Activated T-helper 17 cell treated with anti-CD3 and anti-CD28 coated beads, Interleukin-2, amount 50 U/mL, for 72 hours (primary cell): Measurements from ENCODE around the gene ZNF850. TPM values are rescaled to one million over a fixed set of nuclear protein-coding genes. Genes with fewer than 3 reads are reported as not detected.
"Not testable (repeated sequence)": the region's sequence is repeated elsewhere in the genome, so short reads cannot be mapped to it uniquely, and the experiment has no call there.

ENCODE experiments used
- ATAC-seq: fragments of 150-1000 bp; cut with Tn5 transposase; replicated peaks from 2 replicates; pipeline ENCODE4 v1.10.0; 2021; ENCODE audit warnings: mild to moderate bottlenecking, moderate library complexity
- H3K27ac Mint-ChIP-seq: one replicate; pipeline ENCODE4 v1.8.0; 2022; ENCODE audit warnings: mixed read lengths
- H3K27me3 Mint-ChIP-seq: one replicate; pipeline ENCODE4 v1.8.0; 2022; ENCODE audit warnings: mixed read lengths
- H3K36me3 Mint-ChIP-seq: one replicate; pipeline ENCODE4 v1.8.0; 2022; ENCODE audit warnings: low read depth, mild to moderate bottlenecking, mixed read lengths
- H3K4me1 Mint-ChIP-seq: one replicate; pipeline ENCODE4 v1.8.0; 2022; ENCODE audit warnings: mixed read lengths
- H3K4me3 Mint-ChIP-seq: one replicate; pipeline ENCODE4 v1.8.0; 2022; ENCODE audit warnings: mild to moderate bottlenecking, mixed read lengths
- H3K9me3 Mint-ChIP-seq: one replicate; pipeline ENCODE4 v1.8.0; 2022; ENCODE audit warnings: mixed read lengths
- total RNA-seq, 2 donors: library from RNA; stranded (reverse); gene quantifications; one replicate each; pipeline ENCODE4 v1.2.3, GENCODE V29; 2022

Gene ZNF850
- total RNA-seq, 2 donors from 2014 or later, result 4.7 to 13.9 TPM

DNA sequence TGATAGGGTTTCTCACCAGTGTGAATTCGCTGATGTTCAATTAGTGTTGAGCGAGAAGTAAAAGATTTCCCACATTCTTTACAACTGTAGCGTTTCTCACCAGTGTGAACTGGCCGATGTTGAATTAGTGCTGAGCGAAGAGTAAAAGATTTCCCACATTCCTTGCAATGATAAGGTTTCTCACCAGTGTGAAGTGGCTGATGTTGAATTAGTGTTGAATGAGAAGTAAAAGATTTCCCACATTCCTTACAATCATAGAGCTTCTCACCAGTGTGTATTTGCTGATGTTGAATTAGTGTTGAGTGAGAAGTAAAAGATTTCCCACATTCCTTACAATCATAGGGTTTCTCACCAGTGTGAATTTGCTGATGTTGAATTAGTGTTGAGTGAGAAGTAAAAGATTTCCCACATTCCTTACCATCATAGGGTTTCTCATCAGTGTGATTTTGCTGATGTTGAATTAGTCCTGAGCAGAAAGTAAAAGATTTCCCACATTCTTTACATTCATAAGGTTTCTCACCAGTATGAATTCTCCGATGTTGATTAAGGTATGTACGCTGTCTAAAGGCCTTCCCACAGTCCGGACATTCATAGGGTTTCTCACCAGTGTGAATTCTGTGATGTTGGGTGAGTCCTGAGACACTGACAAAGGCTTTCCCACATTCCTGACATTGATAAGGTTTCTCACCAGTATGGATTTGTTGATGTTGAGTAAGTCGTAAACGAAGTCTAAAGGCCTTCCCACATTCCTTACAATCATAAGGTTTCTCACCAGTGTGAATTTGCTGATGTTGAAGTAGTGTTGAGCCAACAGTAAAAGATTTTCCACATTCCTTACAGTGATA lies 24.0 kb downstream of the ZNF850 start:
- H3K27me3 Mint-ChIP-seq, result no peaks in the 10 kb centered on the region
- H3K4me3 Mint-ChIP-seq, result no peak overlapping the region
- peaks cover 84% of the 10 kb centered on the region for H3K36me3 Mint-ChIP-seq
- H3K9me3 Mint-ChIP-seq, result peaks cover 41% of the 10 kb centered on the region
- no peak overlapping the region for H3K27ac Mint-ChIP-seq
- no peaks in the 10 kb centered on the region for H3K4me1 Mint-ChIP-seq
- ATAC-seq, result no peak

DNA sequence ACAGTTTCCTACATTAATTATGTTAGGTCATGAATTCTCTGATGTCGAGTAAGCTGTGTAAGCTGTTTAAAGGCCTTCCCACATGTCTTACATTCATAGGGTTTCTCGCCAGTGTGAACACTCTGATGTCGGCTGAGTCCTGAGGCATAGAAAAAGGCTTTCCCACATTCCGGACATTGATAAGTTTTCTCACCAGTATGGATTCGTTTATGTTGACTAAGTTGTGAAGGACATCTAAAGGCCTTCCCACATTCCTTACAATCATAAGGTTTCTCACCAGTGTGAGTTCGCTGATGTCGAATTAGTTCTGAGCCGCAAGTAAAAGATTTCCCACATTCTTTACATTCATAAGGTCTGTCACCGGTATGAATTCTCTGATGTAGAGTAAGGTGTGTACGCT lies 24.9 kb downstream of the ZNF850 start:
- Mint-ChIP-seq H3K36me3 (peaks cover 77% of the 10 kb centered on the region), H3K27me3 (no peaks in the 10 kb centered on the region), H3K9me3 (peaks cover 40% of the 10 kb centered on the region), H3K27ac (no peak overlapping the region), H3K4me3 (no peak overlapping the region), H3K4me1 (no peaks in the 10 kb centered on the region)
- ATAC-seq, result no peak

DNA sequence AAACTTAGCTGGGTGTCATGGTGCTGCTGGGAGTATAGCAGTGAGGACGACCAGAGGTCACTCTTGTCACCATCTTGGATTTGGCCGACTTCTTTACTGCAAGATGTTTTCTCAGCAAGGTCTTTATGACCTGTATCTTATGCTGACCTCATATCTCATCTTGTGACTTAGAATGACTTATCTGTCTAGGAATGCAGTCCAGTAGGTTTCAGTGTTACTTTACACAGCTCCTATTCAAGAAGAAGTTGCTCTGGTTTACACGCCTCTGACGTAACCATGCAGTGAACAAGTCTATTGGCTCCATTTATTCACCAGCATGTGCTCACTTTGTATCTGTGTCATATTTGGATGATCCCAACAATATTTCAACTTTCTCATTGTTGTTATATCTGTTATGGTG lies 26.7 kb downstream of the ZNF850 start:
- Mint-ChIP-seq H3K27ac (no peak overlapping the region), H3K9me3 (peaks cover 37% of the 10 kb centered on the region), H3K36me3 (peaks cover 58% of the 10 kb centered on the region), H3K4me3 (no peak overlapping the region), H3K27me3 (no peaks in the 10 kb centered on the region), H3K4me1 (no peaks in the 10 kb centered on the region)
- no peak for ATAC-seq

DNA sequence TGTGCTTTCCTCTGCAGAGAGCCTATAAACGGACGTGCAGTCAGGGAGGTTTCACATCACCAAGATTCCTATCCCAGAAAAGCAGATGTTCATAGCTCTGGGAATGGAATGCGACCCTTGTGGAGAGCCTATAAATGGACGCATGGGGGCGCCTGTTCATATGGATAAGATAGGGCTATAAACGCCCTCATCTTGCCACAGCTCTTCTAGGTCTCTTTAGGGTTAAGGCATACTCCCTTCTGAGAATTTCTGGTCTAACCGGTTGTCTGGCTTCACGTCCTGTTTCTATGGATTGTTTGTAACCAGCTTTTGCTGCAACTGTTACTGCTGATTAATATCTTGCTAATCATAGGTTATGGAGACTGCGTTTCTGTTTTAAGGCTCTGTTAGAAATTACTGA lies 36.4 kb downstream of the ZNF850 start:
- not testable (repeated sequence) for H3K4me1 Mint-ChIP-seq, H3K4me3 Mint-ChIP-seq, ATAC-seq, H3K27me3 Mint-ChIP-seq, H3K27ac Mint-ChIP-seq, H3K36me3 Mint-ChIP-seq
- H3K9me3 Mint-ChIP-seq, result peaks cover 62% of the 10 kb centered on the region

DNA sequence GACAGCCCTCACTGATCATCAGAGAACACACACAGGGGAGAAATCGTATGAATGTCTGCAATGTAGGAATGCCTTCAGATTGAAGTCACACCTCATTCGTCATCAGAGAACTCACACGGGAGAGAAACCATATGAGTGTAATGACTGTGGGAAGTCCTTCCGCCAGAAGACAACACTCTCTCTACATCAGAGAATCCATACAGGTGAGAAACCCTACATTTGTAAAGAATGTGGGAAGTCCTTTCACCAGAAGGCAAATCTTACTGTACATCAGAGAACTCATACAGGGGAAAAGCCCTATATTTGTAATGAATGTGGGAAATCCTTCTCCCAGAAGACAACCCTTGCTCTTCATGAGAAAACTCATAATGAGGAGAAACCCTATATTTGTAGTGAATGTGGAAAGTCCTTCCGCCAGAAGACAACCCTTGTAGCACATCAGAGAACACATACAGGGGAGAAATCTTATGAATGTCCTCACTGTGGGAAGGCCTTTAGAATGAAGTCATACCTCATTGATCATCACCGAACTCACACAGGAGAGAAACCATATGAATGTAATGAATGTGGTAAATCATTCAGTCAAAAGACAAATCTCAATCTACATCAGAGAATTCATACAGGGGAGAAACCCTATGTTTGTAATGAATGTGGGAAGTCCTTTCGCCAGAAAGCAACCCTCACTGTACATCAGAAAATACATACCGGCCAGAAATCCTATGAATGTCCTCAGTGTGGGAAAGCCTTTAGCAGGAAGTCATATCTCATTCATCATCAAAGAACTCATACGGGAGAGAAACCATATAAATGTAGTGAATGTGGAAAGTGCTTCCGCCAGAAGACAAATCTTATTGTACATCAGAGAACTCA lies 52.7 kb downstream of the ZNF850 start:
- no peak overlapping the region for H3K4me3 Mint-ChIP-seq
- H3K9me3 Mint-ChIP-seq, result peaks cover 39% of the 10 kb centered on the region
- peaks cover 62% of the 10 kb centered on the region for H3K36me3 Mint-ChIP-seq
- ATAC-seq, result no peak
- no peak overlapping the region for H3K27ac Mint-ChIP-seq
- no peaks in the 10 kb centered on the region for H3K4me1 Mint-ChIP-seq
- no peaks in the 10 kb centered on the region for H3K27me3 Mint-ChIP-seq

DNA sequence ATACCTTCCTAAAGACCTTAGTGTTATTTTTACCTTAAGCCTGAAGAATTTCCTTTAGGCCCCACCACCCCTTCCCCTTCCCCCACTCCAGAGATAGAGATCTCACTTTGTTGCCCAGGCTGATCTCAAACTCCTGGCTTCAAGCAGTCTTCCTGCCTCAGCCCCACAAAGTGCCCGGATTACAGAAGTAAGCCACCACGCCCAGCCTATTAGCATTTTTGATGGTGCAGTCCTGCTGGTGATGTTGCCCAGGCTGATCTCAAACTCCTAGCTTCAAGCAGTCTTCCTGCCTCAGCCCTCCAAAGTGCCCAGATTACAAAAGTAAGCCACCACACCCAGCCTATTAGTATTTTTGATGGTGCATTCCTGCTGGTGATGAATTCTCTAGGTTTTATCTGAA lies 63.2 kb downstream of the ZNF850 start:
- no peaks in the 10 kb centered on the region for H3K27me3 Mint-ChIP-seq
- ATAC-seq, result no peak
- H3K9me3 Mint-ChIP-seq, result peaks cover 31% of the 10 kb centered on the region
- H3K36me3 Mint-ChIP-seq, result peaks cover 100% of the 10 kb centered on the region
- no peak overlapping the region for H3K4me3 Mint-ChIP-seq
- no peaks in the 10 kb centered on the region for H3K4me1 Mint-ChIP-seq
- H3K27ac Mint-ChIP-seq, result no peak overlapping the region

DNA sequence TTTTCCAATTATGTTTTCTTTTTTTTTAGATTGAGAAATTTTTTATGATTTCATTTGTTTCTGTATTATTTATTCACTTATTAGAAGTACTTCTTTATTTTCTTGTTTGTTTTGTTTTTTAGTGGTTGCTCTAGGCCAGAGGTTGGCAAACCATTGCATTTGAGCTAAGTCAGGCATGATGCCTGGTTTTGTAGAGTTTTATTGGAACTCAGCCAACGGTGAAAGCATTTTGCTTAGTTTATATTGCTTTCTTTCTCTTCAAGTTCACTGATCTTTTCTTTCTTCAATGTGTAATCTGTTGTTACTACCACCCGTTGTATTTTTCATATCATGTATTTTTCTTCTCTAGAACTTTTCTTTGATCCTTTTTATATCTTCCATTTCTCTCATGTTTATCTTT lies 65.5 kb downstream of the ZNF850 start:
- Mint-ChIP-seq H3K27ac (no peak overlapping the region), H3K4me1 (no peaks in the 10 kb centered on the region), H3K27me3 (no peaks in the 10 kb centered on the region), H3K9me3 (peaks cover 33% of the 10 kb centered on the region), H3K36me3 (peaks cover 93% of the 10 kb centered on the region), H3K4me3 (no peak overlapping the region)
- ATAC-seq, result no peak

DNA sequence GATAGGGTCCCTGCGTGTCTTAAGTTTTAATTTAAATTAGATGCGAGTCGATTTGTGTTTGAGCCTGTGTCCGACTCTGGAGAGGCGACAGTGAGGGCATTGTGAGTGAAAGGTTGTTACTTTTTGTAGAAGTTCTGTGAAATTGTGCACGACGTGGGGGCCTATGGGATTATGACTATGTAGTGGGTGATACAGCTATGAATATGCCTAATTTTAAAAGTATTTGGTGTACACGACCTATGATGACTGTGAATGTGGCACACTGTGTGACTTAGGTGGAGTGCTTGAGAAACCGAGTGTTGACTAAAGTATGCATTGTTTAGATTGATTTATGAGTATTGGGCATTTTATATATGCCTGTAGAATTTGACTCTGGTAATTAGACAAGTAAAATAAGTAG lies 84.5 kb downstream of the ZNF850 start:
- no peak for ATAC-seq
- H3K4me1 Mint-ChIP-seq, result peaks cover 15% of the 10 kb centered on the region
- H3K36me3 Mint-ChIP-seq, result peaks cover 67% of the 10 kb centered on the region
- H3K9me3 Mint-ChIP-seq, result peaks cover 9% of the 10 kb centered on the region
- no peaks in the 10 kb centered on the region for H3K27me3 Mint-ChIP-seq
- peak overlapping the region; percentile 95 for H3K27ac Mint-ChIP-seq
- H3K4me3 Mint-ChIP-seq, result peak overlapping the region; percentile 97

DNA sequence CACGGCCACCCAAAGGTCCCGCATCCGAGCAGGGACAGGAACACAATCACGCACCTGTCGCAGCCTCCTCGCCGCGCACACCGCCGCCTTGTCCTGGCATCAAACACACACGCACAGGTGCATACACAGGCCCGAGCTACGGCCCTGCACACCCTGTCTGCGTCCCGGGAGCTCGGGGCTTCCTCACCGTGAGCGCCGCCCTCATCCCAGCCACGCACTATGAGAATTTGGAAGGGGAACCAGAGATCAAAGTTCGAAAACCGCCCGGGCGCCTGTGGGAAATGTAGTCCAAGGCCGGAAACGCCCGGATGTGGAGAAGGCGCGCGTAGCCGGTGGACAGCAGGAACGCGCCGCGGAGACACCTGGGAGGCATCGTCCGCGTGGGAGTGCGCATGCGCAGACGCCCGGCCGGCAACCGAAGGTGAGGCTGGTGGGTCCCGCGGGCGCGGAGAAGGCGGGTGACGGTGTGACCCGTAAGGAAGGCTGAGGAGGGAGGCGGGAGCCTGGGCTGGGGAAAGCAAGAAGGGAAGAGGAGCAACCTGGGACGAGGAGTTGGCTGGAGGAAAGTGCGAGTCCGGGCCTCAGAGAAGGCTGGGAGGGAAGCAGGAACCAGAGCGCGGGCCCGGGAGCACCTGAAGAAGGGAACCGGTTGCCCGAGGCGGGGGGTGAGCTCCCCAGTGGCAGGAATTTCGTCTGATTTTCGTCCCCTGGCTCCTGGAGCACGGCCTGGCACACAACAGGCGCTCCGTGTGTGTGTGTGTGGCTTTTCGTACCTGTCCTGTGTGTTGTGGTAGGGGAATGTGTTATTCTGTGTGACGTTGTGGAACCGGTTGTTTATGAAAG lies 85.2 kb downstream of the ZNF850 start, which contains the start of gene ZNF567:
Gene ZNF567 (plus strand): TSS at position 399 of the 843 bp plus-strand sequence. CDS start 7,256 bp downstream, outside the sequence.
- Mint-ChIP-seq H3K36me3 (peaks cover 62% of the 10 kb centered on the region), H3K4me3 (peak within 1 kb of the TSS; percentile 97), H3K27me3 (no peaks in the 10 kb centered on the region), H3K4me1 (peaks cover 15% of the 10 kb centered on the region), H3K27ac (peak within 1 kb of the TSS; percentile 95), H3K9me3 (peaks cover 9% of the 10 kb centered on the region)
- ATAC-seq, result peak; percentile 97

DNA sequence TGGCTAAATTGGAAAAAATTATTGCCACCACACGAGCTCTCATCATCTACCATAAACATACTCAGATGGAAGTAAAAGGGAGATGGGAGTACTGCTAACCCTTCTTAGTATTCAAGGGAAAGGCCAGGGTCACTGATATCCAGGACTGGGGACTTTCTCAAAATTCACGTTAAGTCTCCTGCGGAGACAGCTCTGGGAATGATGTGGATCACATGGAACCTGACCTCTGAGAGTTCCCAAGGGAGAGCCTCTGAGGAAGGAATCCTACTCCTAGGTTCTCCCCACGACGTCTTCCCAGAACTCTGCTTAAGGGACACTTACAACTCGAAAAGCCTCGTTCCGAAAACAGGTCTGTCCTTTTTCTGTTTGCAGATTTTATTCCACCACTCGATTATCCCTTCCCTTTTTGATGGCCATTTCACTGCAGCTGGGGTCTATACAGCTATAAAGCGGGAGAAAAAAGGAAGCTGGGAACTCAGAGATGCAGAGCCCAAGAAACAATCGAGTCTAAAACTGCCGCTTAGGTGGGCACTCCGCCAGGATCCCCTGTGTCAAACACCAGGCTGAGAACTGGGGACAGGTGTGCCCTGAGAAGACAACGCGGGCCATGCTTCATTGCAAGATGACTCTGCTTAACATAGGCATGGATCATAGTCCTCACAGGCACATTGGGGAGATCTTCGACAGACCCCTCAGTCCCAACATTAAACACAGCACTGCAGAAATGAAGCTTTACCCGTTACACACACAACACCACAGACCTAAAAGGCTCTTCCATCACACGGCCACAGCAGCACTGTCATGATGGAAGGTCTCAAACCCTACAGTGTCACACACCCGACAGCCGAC lies 86.0 kb downstream of the ZNF850 start:
- Mint-ChIP-seq H3K27ac (peak overlapping the region; percentile 95), H3K27me3 (no peaks in the 10 kb centered on the region), H3K36me3 (peaks cover 62% of the 10 kb centered on the region), H3K4me1 (peaks cover 15% of the 10 kb centered on the region), H3K4me3 (peak overlapping the region; percentile 97), H3K9me3 (peaks cover 8% of the 10 kb centered on the region)
- ATAC-seq, result peak; percentile 45

DNA sequence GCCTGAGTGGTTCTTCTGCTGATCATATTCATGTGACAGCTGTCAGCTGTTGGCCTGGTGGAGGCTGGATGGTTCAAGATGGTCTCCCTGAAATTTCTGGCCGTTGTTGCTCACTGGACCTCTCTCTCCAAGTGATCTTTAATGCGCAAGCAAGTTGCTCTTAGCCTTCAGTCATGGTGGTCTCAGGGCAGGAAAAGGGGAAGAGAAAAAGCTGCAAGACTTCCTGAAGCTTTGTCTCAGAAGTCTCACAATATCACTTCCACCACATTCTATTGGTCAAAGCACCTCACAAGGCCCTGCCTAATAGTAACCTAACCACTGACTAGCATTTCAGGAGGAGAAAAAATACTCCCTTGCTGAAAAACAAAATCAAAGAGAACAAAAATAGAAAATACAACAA lies 86.8 kb downstream of the ZNF850 start:
- Mint-ChIP-seq H3K27ac (no peak overlapping the region), H3K9me3 (peaks cover 8% of the 10 kb centered on the region), H3K4me1 (peaks cover 15% of the 10 kb centered on the region), H3K36me3 (peaks cover 62% of the 10 kb centered on the region), H3K4me3 (peak overlapping the region; percentile 97), H3K27me3 (no peaks in the 10 kb centered on the region)
- no peak for ATAC-seq

DNA sequence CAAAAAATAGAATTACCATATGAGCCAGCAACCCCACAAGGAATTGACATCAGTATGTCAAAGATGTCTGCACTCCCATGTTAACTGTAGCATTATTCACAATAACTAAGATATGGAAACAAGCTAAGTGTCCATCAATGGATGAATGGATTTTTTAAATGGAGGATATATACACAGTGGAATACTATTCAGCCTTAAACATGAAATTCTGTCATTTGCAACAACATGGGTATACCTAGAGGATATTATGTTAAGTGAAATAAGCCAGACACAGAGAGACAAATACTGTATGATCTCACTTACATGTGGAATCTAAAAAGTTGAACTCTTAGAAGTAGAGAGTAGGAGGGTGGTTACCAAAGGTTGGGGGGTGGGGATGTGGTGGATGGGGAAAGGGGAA lies 93.2 kb downstream of the ZNF850 start:
- Mint-ChIP-seq H3K27ac (no peak overlapping the region), H3K4me1 (no peaks in the 10 kb centered on the region), H3K27me3 (no peaks in the 10 kb centered on the region), H3K36me3 (peaks cover 51% of the 10 kb centered on the region), H3K9me3 (peaks cover 17% of the 10 kb centered on the region), H3K4me3 (no peak overlapping the region)
- no peak for ATAC-seq

DNA sequence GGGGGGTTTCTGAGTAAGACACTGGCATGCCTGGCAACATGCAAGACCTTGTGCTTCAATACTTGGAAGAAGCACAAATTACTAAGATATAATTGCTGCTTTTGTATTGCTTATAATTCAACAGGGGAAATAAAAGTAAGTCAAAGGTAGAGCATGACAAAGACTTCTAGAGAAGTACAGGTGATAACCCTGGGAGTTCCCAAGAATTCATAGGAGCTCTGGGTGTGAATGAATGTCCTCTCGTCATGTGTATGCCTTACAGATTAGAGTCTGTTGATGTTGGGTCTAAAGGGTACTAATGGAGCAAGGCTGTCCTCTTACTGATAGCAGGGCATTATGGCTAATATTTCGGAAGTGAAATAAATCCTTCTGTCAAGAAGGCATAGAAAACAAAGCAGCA lies 98.4 kb downstream of the ZNF850 start:
- peaks cover 2% of the 10 kb centered on the region for H3K4me1 Mint-ChIP-seq
- H3K36me3 Mint-ChIP-seq, result peaks cover 35% of the 10 kb centered on the region
- H3K9me3 Mint-ChIP-seq, result peaks cover 9% of the 10 kb centered on the region
- H3K27ac Mint-ChIP-seq, result no peak overlapping the region
- no peaks in the 10 kb centered on the region for H3K27me3 Mint-ChIP-seq
- H3K4me3 Mint-ChIP-seq, result no peak overlapping the region
- ATAC-seq, result no peak
